GM23338 (cell line): Measurements from ENCODE around the gene SYCN.

Source experiments
- CREB1 ChIP-seq: fragments of 250-450 bp; sonication (Bioruptor Pico); IDR thresholded peaks from 2 replicates; pipeline ENCODE4 v1.5.0; 2020; ENCODE audit warnings: low read depth, mild to moderate bottlenecking, moderate library complexity
- ETS1 ChIP-seq: IDR thresholded peaks from 2 replicates; pipeline ENCODE4 v1.6.1; 2016; ENCODE audit warnings: antibody characterized with exemption
- EZH2 ChIP-seq: fragments of 200-600 bp; sonication (generic); IDR thresholded peaks from one replicate; pipeline ENCODE4 v1.8.0; 2017; ENCODE audit warnings: antibody characterized with exemption, mild to moderate bottlenecking, low read depth; ENCODE audit not compliant: unreplicated experiment
- EZH2phosphoT487 ChIP-seq: fragments of 200-600 bp; sonication (generic); IDR thresholded peaks from one replicate; pipeline ENCODE4 v1.8.1; 2018; ENCODE audit warnings: antibody characterized with exemption; ENCODE audit not compliant: unreplicated experiment
- JUNB ChIP-seq: IDR thresholded peaks from one replicate; pipeline ENCODE4 v1.6.1; 2016; ENCODE audit warnings: antibody characterized with exemption; ENCODE audit not compliant: unreplicated experiment
- POLR2AphosphoS5 ChIP-seq: IDR thresholded peaks from 2 replicates; pipeline ENCODE4 v1.6.1; 2016; ENCODE audit warnings: antibody characterized with exemption, low read depth
- STAT1 ChIP-seq: IDR thresholded peaks from one replicate; pipeline ENCODE4 v1.6.1; 2016; ENCODE audit warnings: antibody characterized with exemption; ENCODE audit not compliant: unreplicated experiment
- ZNF331 ChIP-seq: fragments of 250-450 bp; sonication (Bioruptor Pico); IDR thresholded peaks from 2 replicates; pipeline ENCODE4 v1.5.0; 2020; ENCODE audit warnings: low read depth, mild to moderate bottlenecking, moderate library complexity
- TF ChIP-seq, protein P1 (sequence below), 2 experiments: fragments of 200-600 bp in 1 of 2; sonication (generic) in 1 of 2; conservative IDR thresholded peaks; 2 replicates each; pipeline versions ENCODE4 v1.5.1 to v1.6.1; 2016 to 2017; ENCODE audit warnings: antibody characterized with exemption in 2 of 2, low read depth in 2 of 2, mild to moderate bottlenecking in 2 of 2, moderate library complexity in 1 of 2
- TF ChIP-seq, protein P2 (sequence below): IDR thresholded peaks from one replicate; pipeline ENCODE4 v1.6.1; 2018; ENCODE audit warnings: antibody characterized with exemption; ENCODE audit not compliant: unreplicated experiment

DNA sequence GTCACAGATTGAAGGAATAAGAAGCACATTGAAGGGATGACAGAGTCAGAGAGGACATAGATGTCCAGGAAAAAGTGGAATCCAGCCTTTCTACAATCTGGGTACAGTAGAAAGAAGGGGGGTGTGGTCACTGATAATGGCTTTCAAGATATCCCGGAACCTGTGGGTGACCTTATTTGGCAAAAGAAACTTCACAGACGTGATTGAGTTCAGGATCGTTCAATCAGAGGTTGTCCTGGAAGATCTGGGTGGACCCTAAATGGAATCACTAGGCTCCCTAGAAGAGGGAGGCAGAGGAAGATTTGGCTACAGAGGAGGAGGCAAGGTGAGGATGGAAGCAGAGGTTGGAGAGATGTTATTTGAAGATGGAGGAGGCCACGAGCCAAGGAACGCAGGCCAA lies 13.0 kb upstream of the SYCN start:
- TF ChIP-seq, protein P1, sequence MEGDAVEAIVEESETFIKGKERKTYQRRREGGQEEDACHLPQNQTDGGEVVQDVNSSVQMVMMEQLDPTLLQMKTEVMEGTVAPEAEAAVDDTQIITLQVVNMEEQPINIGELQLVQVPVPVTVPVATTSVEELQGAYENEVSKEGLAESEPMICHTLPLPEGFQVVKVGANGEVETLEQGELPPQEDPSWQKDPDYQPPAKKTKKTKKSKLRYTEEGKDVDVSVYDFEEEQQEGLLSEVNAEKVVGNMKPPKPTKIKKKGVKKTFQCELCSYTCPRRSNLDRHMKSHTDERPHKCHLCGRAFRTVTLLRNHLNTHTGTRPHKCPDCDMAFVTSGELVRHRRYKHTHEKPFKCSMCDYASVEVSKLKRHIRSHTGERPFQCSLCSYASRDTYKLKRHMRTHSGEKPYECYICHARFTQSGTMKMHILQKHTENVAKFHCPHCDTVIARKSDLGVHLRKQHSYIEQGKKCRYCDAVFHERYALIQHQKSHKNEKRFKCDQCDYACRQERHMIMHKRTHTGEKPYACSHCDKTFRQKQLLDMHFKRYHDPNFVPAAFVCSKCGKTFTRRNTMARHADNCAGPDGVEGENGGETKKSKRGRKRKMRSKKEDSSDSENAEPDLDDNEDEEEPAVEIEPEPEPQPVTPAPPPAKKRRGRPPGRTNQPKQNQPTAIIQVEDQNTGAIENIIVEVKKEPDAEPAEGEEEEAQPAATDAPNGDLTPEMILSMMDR (conservative IDR thresholded peaks at IDR 0.05; ENCODE audit: low read depth in 2 of 2), result no peak
- no peak for TF ChIP-seq ZNF331 (CRISPR knock-in tag)
- no peak for TF ChIP-seq EZH2
- no peak for TF ChIP-seq ETS1
- no peak for TF ChIP-seq EZH2phosphoT487
- TF ChIP-seq POLR2AphosphoS5, result no peak
- no peak for TF ChIP-seq CREB1 (CRISPR knock-in tag)
- no peak for TF ChIP-seq JUNB
- TF ChIP-seq, protein P2, sequence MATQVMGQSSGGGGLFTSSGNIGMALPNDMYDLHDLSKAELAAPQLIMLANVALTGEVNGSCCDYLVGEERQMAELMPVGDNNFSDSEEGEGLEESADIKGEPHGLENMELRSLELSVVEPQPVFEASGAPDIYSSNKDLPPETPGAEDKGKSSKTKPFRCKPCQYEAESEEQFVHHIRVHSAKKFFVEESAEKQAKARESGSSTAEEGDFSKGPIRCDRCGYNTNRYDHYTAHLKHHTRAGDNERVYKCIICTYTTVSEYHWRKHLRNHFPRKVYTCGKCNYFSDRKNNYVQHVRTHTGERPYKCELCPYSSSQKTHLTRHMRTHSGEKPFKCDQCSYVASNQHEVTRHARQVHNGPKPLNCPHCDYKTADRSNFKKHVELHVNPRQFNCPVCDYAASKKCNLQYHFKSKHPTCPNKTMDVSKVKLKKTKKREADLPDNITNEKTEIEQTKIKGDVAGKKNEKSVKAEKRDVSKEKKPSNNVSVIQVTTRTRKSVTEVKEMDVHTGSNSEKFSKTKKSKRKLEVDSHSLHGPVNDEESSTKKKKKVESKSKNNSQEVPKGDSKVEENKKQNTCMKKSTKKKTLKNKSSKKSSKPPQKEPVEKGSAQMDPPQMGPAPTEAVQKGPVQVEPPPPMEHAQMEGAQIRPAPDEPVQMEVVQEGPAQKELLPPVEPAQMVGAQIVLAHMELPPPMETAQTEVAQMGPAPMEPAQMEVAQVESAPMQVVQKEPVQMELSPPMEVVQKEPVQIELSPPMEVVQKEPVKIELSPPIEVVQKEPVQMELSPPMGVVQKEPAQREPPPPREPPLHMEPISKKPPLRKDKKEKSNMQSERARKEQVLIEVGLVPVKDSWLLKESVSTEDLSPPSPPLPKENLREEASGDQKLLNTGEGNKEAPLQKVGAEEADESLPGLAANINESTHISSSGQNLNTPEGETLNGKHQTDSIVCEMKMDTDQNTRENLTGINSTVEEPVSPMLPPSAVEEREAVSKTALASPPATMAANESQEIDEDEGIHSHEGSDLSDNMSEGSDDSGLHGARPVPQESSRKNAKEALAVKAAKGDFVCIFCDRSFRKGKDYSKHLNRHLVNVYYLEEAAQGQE, result no peak
- TF ChIP-seq STAT1, result no peak
